K562 (cell line): ENCODE measurements around the gene BMP8B. TPM values are rescaled to one million over a fixed set of nuclear protein-coding genes. Genes with fewer than 3 reads are reported as not detected.

ENCODE experiments used
- ATAC-seq: fragments of 200-7000 bp; cut with Tn5 transposase; 3 replicates; pipeline ENCODE4 v1.9.1; 2020; ENCODE audit warnings: moderate library complexity
- BruUV-seq: library from RNA; stranded (reverse); fragments of 400-500 nt; replicated peaks from 2 replicates; lab custom pipeline; 2021; lab: Mats Ljungman, UMichigan
- CTCF ChIA-PET: fragments of 300-600 bp; formaldehyde crosslinking; extraction: SDS; loops from one replicate; lab custom pipeline; 2021; ENCODE audit warnings: low intra/inter-chr PET ratio; lab: Yijun Ruan, JAX
- POLR2A ChIA-PET: fragments of 300-600, 350-650 bp; sonication (Branson Sonifier 250); formaldehyde crosslinking; extraction: SDS; loops from one replicate; lab custom pipeline; 2021; ENCODE audit warnings: antibody characterized with exemption, inconsistent platforms; lab: Yijun Ruan, JAX
- DNase-seq, 4 experiments: peaks; one replicate each; pipeline versions ENCODE4 v3.0.0 to v3.0.0-alpha.2; 2011 to 2018; ENCODE audit warnings: low spot score in 3 of 4, mixed read lengths in 3 of 4; ENCODE audit errors: extremely low read depth in 1 of 4
- FAIRE-seq: peaks from 2 replicates; lab custom pipeline; 2011; peaks lifted over from hg19 to GRCh38; lab: Jason Lieb, UNC
- H2AFZ ChIP-seq: 2 replicates; pipeline ENCODE4 v1.6.0; 2011; ENCODE audit warnings: low read depth, low read length, control low read depth, inconsistent platforms
- H3K27ac ChIP-seq: fragments of 200-600 bp; 3 replicates; pipeline ENCODE4 v1.8.0; 2011; ENCODE audit warnings: low read depth, mild to moderate bottlenecking, control low read depth, inconsistent platforms, low read length, moderate library complexity, mixed read lengths; ENCODE audit errors: extremely low read depth
- H3K27me3 ChIP-seq, 2 experiments: fragments of 300-600 bp in 1 of 2; 2 replicates in 1 of 2; 3 replicates in 1 of 2; pipeline versions ENCODE4 v1.6.0 to v1.8.0; 2011; ENCODE audit warnings: inconsistent platforms in 2 of 2, low read length in 2 of 2, mild to moderate bottlenecking in 1 of 2, mixed read lengths in 1 of 2, moderate library complexity in 1 of 2; ENCODE audit not compliant: control insufficient read depth in 2 of 2, insufficient read depth in 2 of 2
- H3K36me3 ChIP-seq: fragments of 300-600 bp; 3 replicates; pipeline ENCODE4 v1.8.0; 2011; ENCODE audit warnings: mild to moderate bottlenecking, low read length, inconsistent platforms; ENCODE audit not compliant: control insufficient read depth, insufficient read depth
- H3K4me1 ChIP-seq, 2 experiments: fragments of 200-600 bp in 1 of 2; replicated peaks in 1 of 2; 2 replicates in 1 of 2; 3 replicates in 1 of 2; pipeline versions ENCODE4 v1.5.1 to v1.8.0; 2011; ENCODE audit warnings: inconsistent platforms in 2 of 2, low read length in 2 of 2, mild to moderate bottlenecking in 1 of 2, mixed read lengths in 1 of 2, moderate library complexity in 1 of 2; ENCODE audit not compliant: control insufficient read depth in 2 of 2, insufficient read depth in 2 of 2
- H3K4me2 ChIP-seq: 2 replicates; pipeline ENCODE4 v1.6.1; 2011; ENCODE audit warnings: low read length, control low read depth, inconsistent platforms, mixed read lengths; ENCODE audit not compliant: insufficient read depth
- H3K4me3 ChIP-seq: fragments of 200-600 bp; sonication (generic), shearing (Covaris generic); 2 replicates; pipeline ENCODE4 v1.5.1; 2016; ENCODE audit warnings: control low read depth, inconsistent platforms
- H3K79me2 ChIP-seq: fragments of 200-600 bp; 3 replicates; pipeline ENCODE4 v1.8.0; 2011; ENCODE audit warnings: low read length, inconsistent platforms; ENCODE audit not compliant: control insufficient read depth, insufficient read depth
- H3K9ac ChIP-seq, 2 experiments: 2 replicates each; pipeline versions ENCODE4 v1.6.0 to v1.6.1; 2011; ENCODE audit warnings: low read depth in 2 of 2, low read length in 2 of 2, control low read depth in 1 of 2, inconsistent platforms in 1 of 2, mild to moderate bottlenecking in 1 of 2, mixed read lengths in 1 of 2; ENCODE audit not compliant: insufficient read depth in 1 of 2
- H3K9me1 ChIP-seq: one replicate; pipeline ENCODE4 v1.6.0; 2011; ENCODE audit warnings: inconsistent platforms, mild to moderate bottlenecking, low read length, moderate library complexity; ENCODE audit not compliant: control insufficient read depth, insufficient read depth
- H3K9me3 ChIP-seq: replicated peaks from 2 replicates; pipeline ENCODE4 v1.5.1; 2011; ENCODE audit warnings: low read depth, low read length, inconsistent platforms; ENCODE audit not compliant: control insufficient read depth, insufficient read depth
- H4K20me1 ChIP-seq: replicated peaks from 2 replicates; pipeline ENCODE4 v1.6.1; 2011; ENCODE audit warnings: low read length, inconsistent platforms, mixed read lengths; ENCODE audit not compliant: control insufficient read depth, insufficient read depth
- CBFB ChIP-seq: sonication (generic); formaldehyde crosslinking; IDR thresholded peaks from 2 replicates; pipeline ENCODE4 v1.4.0; 2020; ENCODE audit warnings: mild to moderate bottlenecking, missing genetic modification reagents
- CBX5 ChIP-seq: IDR thresholded peaks from 2 replicates; pipeline ENCODE4 v1.6.1; 2014; ENCODE audit warnings: low read depth, borderline replicate concordance
- CREB1 ChIP-seq, 2 experiments: sonication (generic) in 1 of 2; formaldehyde crosslinking in 1 of 2; IDR thresholded peaks; 2 replicates each; pipeline versions ENCODE4 v1.6.1 to v1.8.0; 2012 to 2022; ENCODE audit warnings: inconsistent platforms in 1 of 2, mild to moderate bottlenecking in 1 of 2, missing genetic modification reagents in 1 of 2, moderate library complexity in 1 of 2
- FOS ChIP-seq: IDR thresholded peaks from 3 replicates; pipeline ENCODE4 v1.6.1; 2011; ENCODE audit not compliant: insufficient read length; ENCODE audit errors: extremely low read depth
- GABPB1 ChIP-seq: sonication (generic); formaldehyde crosslinking; IDR thresholded peaks from 2 replicates; pipeline ENCODE4 v1.8.0; 2022; ENCODE audit warnings: mild to moderate bottlenecking, missing genetic modification reagents
- HNRNPLL ChIP-seq: fragments of 200-400 bp; formaldehyde crosslinking; IDR thresholded peaks from 2 replicates; pipeline ENCODE4 v1.6.1; 2017; ENCODE audit warnings: low read length, low read depth, mild to moderate bottlenecking; ENCODE audit not compliant: poor library complexity, severe bottlenecking
- MAFK ChIP-seq: IDR thresholded peaks from 2 replicates; pipeline ENCODE4 v1.6.1; 2011; ENCODE audit warnings: low read length, improper control_type of control experiment
- MAZ ChIP-seq, 2 experiments: fragments of 450-650 bp in 1 of 2; sonication (generic) in 1 of 2; formaldehyde crosslinking; IDR thresholded peaks in 1 of 2; conservative IDR thresholded peaks in 1 of 2; 2 replicates each; pipeline versions ENCODE4 v1.4.0 to v1.5.0; 2020; ENCODE audit warnings: mild to moderate bottlenecking in 1 of 2, missing genetic modification reagents in 1 of 2
- POLR2AphosphoS2 ChIP-seq: IDR thresholded peaks from 2 replicates; pipeline ENCODE4 v1.6.1; 2012; ENCODE audit warnings: low read length, improper control_type of control experiment
- TAL1 ChIP-seq: fragments of 450-650 bp; IDR thresholded peaks from 2 replicates; pipeline ENCODE4 v1.6.1; 2016; ENCODE audit warnings: mild to moderate bottlenecking
- TEAD2 ChIP-seq: fragments of 450-650 bp; IDR thresholded peaks from 2 replicates; pipeline ENCODE4 v1.6.1; 2016; ENCODE audit warnings: missing genetic modification characterization, control low read depth, missing compliant biosample characterization
- TRIM24 ChIP-seq, 2 experiments: fragments of 450-650 bp; IDR thresholded peaks; 2 replicates each; pipeline ENCODE4 v1.6.1; 2016
- ZNF12 ChIP-seq: sonication (generic); formaldehyde crosslinking; IDR thresholded peaks from 2 replicates; pipeline ENCODE4 v1.4.0; 2020; ENCODE audit warnings: mild to moderate bottlenecking, missing genetic modification reagents
- ZNF384 ChIP-seq: IDR thresholded peaks from 2 replicates; pipeline ENCODE4 v1.6.1; 2012; ENCODE audit warnings: low read depth, low read length, improper control_type of control experiment
- WGBS: fragments of 100-300 bp; shearing (Covaris generic); methylation state at CpG from one replicate; pipeline ENCODE4 v1.1.6; 2016; ENCODE audit warnings: low coverage, mixed read lengths; ENCODE audit not compliant: insufficient coverage; ENCODE audit errors: missing lambda C conversion rate; 5-methylcytosine and 5-hydroxymethylcytosine counted together
- in situ Hi-C: fragments of 300-500 bp; cut with MboI; formaldehyde crosslinking; loops from 4 replicates; pipeline ENCODE4 v1.15.0; 2018; ENCODE audit warnings: inconsistent platforms, mixed read lengths
- intact Hi-C: fragments of 100-400 bp; cut with micrococcal nuclease; formaldehyde crosslinking; loops from 2 replicates; pipeline ENCODE4 v1.14.2; 2022
- polyA plus RNA-seq, 8 experiments: library from polyadenylated mRNA; depleted of rRNA in 4 of 8; stranded (reverse) in 5 of 8; unstranded in 3 of 8; fragments of >200 nt; fragmentation: Nextera tagmentation in 2 of 8; fragmentation: Illumina TruSeq in 1 of 8; extraction: Ambion mirVana in 2 of 8; extraction: Trizol in 1 of 8; gene quantifications; 2 replicates each; pipeline versions ENCODE4 v1.2.1 to v1.2.3, GENCODE V29; 2011 to 2014; ENCODE audit warnings: inconsistent platforms in 1 of 8, missing spikeins in 1 of 8
- total RNA-seq, 7 experiments: library from RNA; depleted of rRNA in 6 of 7; stranded (reverse); fragments of >200 nt in 6 of 7; fragmentation: Illumina TruSeq in 2 of 7; extraction: Trizol in 2 of 7; gene quantifications; 2 replicates each; pipeline versions ENCODE4 v1.2.1 to v1.2.3, GENCODE V29; 2011 to 2021; ENCODE audit warnings: low replicate concordance in 1 of 7
- TF ChIP-seq, protein P1 (sequence below): sonication (generic); formaldehyde crosslinking; IDR thresholded peaks from 2 replicates; pipeline ENCODE4 v1.9.0; 2022; ENCODE audit warnings: mild to moderate bottlenecking, missing genetic modification reagents
- TF ChIP-seq, protein P2 (sequence below): fragments of 200-400 bp; formaldehyde crosslinking; IDR thresholded peaks from 2 replicates; pipeline ENCODE4 v1.6.1; 2017; ENCODE audit warnings: mild to moderate bottlenecking, low read depth, low read length, moderate library complexity
- TF ChIP-seq, protein P3 (sequence below), 3 experiments: fragments of 200-800 bp in 1 of 3; sonication (Bioruptor generic) in 1 of 3; sonication (generic) in 1 of 3; formaldehyde crosslinking in 1 of 3; IDR thresholded peaks; 2 replicates each; pipeline versions ENCODE4 v1.6.1 to v1.8.0; 2016 to 2022; ENCODE audit warnings: mild to moderate bottlenecking in 2 of 3, missing compliant biosample characterization in 2 of 3, missing genetic modification characterization in 2 of 3, missing genetic modification reagents in 1 of 3

BMP8B gene
- total and polyA plus RNA-seq, 9 of the 15 experiments (the other 6 are each of a cell fraction or from before 2014, with no cell fraction given), result 0.03 to 0.33 (median 0.14) TPM

DNA sequence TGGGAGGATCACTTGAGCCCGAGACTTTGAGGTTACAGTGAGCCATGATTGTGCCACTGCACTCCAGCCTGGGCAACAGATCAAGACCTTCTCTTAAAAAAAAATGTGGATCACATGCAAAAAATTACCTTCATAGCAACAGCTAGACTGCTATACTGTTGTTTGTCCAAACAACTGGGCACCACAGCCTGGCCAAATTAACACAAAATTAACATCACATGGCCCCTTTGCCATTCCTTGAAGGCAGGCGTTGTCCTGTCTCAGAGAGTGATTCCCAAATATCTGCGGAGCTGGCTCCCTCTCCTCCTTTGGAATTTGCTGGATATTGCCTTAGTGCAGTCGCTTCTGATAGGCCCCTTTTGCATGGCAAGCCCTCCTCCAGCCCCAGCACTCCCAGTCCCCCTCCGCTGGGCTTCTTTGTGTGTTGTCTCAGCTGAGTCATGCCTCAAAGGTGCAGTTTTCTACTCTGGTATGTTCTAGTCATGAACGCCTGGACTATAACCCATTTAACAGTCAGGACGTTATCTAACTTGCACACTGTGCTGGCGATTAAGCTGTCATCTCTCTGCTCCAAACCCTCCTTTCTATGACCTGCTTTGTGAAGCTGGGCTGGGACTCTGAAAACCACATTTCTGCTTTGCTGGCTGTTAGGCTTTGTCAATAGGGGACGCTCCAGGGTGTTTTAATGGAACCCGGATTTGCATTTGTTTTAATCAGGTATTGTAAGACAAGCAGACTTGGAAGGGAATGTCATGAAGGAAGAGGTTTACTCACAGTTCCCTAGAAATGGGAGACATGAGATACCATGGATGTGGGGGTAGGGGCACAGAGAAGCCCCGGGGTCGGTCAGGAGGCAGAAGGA is 77.3 kb downstream of the BMP8B start:
- no TSS peak for BruUV-seq
- peak; percentile 52; the same call in 1 of the 2 replicates for TF ChIP-seq CBFB (CRISPR knock-in tag)
- no peak for TF ChIP-seq FOS
- TF ChIP-seq CBX5, result no peak
- TF ChIP-seq, protein P1, sequence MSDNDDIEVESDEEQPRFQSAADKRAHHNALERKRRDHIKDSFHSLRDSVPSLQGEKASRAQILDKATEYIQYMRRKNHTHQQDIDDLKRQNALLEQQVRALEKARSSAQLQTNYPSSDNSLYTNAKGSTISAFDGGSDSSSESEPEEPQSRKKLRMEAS (CRISPR knock-in tag), result peak; percentile 45; the same call in 1 of the 2 replicates
- no peak for TF ChIP-seq POLR2AphosphoS2
- TF ChIP-seq TAL1, result peak; percentile 94
- no peak for TF ChIP-seq ZNF384
- TF ChIP-seq, protein P2, sequence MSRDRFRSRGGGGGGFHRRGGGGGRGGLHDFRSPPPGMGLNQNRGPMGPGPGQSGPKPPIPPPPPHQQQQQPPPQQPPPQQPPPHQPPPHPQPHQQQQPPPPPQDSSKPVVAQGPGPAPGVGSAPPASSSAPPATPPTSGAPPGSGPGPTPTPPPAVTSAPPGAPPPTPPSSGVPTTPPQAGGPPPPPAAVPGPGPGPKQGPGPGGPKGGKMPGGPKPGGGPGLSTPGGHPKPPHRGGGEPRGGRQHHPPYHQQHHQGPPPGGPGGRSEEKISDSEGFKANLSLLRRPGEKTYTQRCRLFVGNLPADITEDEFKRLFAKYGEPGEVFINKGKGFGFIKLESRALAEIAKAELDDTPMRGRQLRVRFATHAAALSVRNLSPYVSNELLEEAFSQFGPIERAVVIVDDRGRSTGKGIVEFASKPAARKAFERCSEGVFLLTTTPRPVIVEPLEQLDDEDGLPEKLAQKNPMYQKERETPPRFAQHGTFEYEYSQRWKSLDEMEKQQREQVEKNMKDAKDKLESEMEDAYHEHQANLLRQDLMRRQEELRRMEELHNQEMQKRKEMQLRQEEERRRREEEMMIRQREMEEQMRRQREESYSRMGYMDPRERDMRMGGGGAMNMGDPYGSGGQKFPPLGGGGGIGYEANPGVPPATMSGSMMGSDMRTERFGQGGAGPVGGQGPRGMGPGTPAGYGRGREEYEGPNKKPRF, result no peak
- TF ChIP-seq HNRNPLL, result no peak
- TF ChIP-seq GABPB1 (CRISPR knock-in tag), result peak; percentile 34; the same call in 1 of the 2 replicates
- TF ChIP-seq MAFK, result peak; percentile 86
- TF ChIP-seq, protein P3, sequence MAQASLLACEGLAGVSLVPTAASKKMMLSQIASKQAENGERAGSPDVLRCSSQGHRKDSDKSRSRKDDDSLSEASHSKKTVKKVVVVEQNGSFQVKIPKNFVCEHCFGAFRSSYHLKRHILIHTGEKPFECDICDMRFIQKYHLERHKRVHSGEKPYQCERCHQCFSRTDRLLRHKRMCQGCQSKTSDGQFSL (CRISPR knock-in tag; IDR thresholded peaks at IDR 0.05), result no peak
- TF ChIP-seq, protein P3 (tag; IDR thresholded peaks at IDR 0.05), result no peak
- TF ChIP-seq CREB1 (IDR thresholded peaks at IDR 0.05), result peak; percentile 70
- peak; percentile 62; the same call in 1 of the 2 replicates for TF ChIP-seq CREB1 (CRISPR knock-in tag; IDR thresholded peaks at IDR 0.05)
- no peak for TF ChIP-seq ZNF12
- TF ChIP-seq TEAD2, result peak; percentile 52; the same call in 1 of the 2 replicates
- peak; percentile 85 to 91 for TF ChIP-seq TRIM24 (IDR thresholded peaks at IDR 0.05)
- TF ChIP-seq MAZ (CRISPR knock-in tag; conservative IDR thresholded peaks at IDR 0.05 in 1 of 2, IDR thresholded peaks at IDR 0.05 in 1 of 2), result peak in 1 of 2 experiments; percentile 37; a peak in 1 of 4 replicates

More for the DNA sequence above, 77.3 kb downstream of the BMP8B start:
- peak overlapping the region; percentile 70 for H3K27ac ChIP-seq
- in situ Hi-C loops, result no loop called here
- H3K4me2 ChIP-seq, result peak overlapping the region; percentile 63
- CTCF ChIA-PET, result interaction anchor here (0.6 to 1.5 kb wide), 5 partner anchors 9 to 1436 kb away, joined by 3 to 5 read pairs (median 3); no protein-coding TSS in a partner anchor
- H4K20me1 ChIP-seq, result no peaks in the 10 kb centered on the region
- H3K4me3 ChIP-seq, result no peak overlapping the region
- no peaks in the 10 kb centered on the region for H3K36me3 ChIP-seq
- H3K9me3 ChIP-seq, result no peaks in the 10 kb centered on the region
- H3K9me1 ChIP-seq, result no peaks in the 10 kb centered on the region
- H3K27me3 ChIP-seq, result no peaks in the 10 kb centered on the region
- peaks cover 22 to 24% of the 10 kb centered on the region in 2 experiments; a peak in 4 of 5 replicates for H3K4me1 ChIP-seq
- ATAC-seq (peak; percentile 98), FAIRE-seq (peak; percentile 99), DNase-seq (peak; percentile 87 to 96 (median 88))
- peak overlapping the region; percentile 53 to 70; a peak in 3 of 4 replicates for H3K9ac ChIP-seq
- peak overlapping the region; percentile 88 for H2AFZ ChIP-seq
- no peaks in the 10 kb centered on the region for H3K79me2 ChIP-seq
- intact Hi-C loops, result loop anchor here (1.0 to 10.0 kb wide), 2 partner anchors 9 to 607 kb away; no protein-coding TSS in a partner anchor
- WGBS, result 13% methylated on average over 12 of the region's 12 CpGs
- POLR2A ChIA-PET, result interaction anchor here (0.7 to 2.8 kb wide), 15 partner anchors 11 to 355 kb away, joined by 3 to 25 read pairs (median 4); partner anchors contain the start of genes NT5C1A and PPIE
